IMR-90 (cell line): ENCODE data around the gene AP2B1. TPM values are rescaled to one million over a fixed set of nuclear protein-coding genes. Genes with fewer than 3 reads are reported as not detected.

Experiments
- ATAC-seq: fragments of 200-7000 bp; cut with Tn5 transposase; 2 replicates; pipeline ENCODE4 v1.9.1; 2020; ENCODE audit warnings: low read depth, mild to moderate bottlenecking, moderate library complexity
- BruUV-seq: library from RNA; stranded (reverse); fragments of 400-500 nt; replicated peaks from 2 replicates; lab custom pipeline; 2021; lab: Mats Ljungman, UMichigan
- CTCF ChIA-PET: fragments of 300-600 bp; formaldehyde crosslinking; extraction: SDS; loops from one replicate; lab custom pipeline; 2021; ENCODE audit warnings: antibody characterized with exemption; lab: Yijun Ruan, JAX
- POLR2A ChIA-PET: fragments of 300-600 bp; sonication (Branson Sonifier 250); formaldehyde crosslinking; loops from one replicate; lab custom pipeline; 2022; ENCODE audit warnings: antibody characterized with exemption; ENCODE audit not compliant: unreplicated experiment; lab: Charles Lee
- DNase-seq: peaks from one replicate; pipeline ENCODE4 v3.0.0; 2013
- H2AFZ ChIP-seq: replicated peaks from 2 replicates; pipeline ENCODE3; 2013; ENCODE audit warnings: low read length, mild to moderate bottlenecking; ENCODE audit not compliant: poor library complexity
- H2AK5ac ChIP-seq: 2 replicates; pipeline ENCODE4 v1.6.1; 2013; ENCODE audit warnings: low read depth, low read length, inconsistent platforms
- H2AK9ac ChIP-seq: replicated peaks from 2 replicates; pipeline ENCODE3; 2013; ENCODE audit warnings: mild to moderate bottlenecking, low read depth, low read length, moderate library complexity; ENCODE audit not compliant: poor library complexity
- H2BK120ac ChIP-seq: 2 replicates; pipeline ENCODE4 v1.6.1; 2013; ENCODE audit warnings: low read depth, low read length, inconsistent platforms
- H2BK15ac ChIP-seq: 3 replicates; pipeline ENCODE4 v1.6.1; 2013; ENCODE audit warnings: low read depth, low read length, inconsistent platforms
- H2BK20ac ChIP-seq: 2 replicates; pipeline ENCODE4 v1.6.1; 2013; ENCODE audit warnings: low read depth, mild to moderate bottlenecking, inconsistent platforms, low read length, moderate library complexity
- H2BK5ac ChIP-seq: 2 replicates; pipeline ENCODE4 v1.6.1; 2013; ENCODE audit warnings: mild to moderate bottlenecking, low read depth, low read length, inconsistent platforms; ENCODE audit not compliant: poor library complexity, severe bottlenecking
- H3K14ac ChIP-seq: replicated peaks from 2 replicates; pipeline ENCODE4 v1.6.1; 2013; ENCODE audit warnings: low read depth, low read length, inconsistent platforms
- H3K18ac ChIP-seq: 2 replicates; pipeline ENCODE4 v1.6.1; 2013; ENCODE audit warnings: low read depth, low read length, control low read depth
- H3K23ac ChIP-seq: 2 replicates; pipeline ENCODE4 v1.6.1; 2013; ENCODE audit warnings: low read depth, low read length, inconsistent platforms
- H3K27ac ChIP-seq: 2 replicates; pipeline ENCODE4 v1.5.1; 2013; ENCODE audit warnings: mild to moderate bottlenecking, control low read depth, low read length; ENCODE audit not compliant: insufficient read depth
- H3K27me3 ChIP-seq: 2 replicates; pipeline ENCODE4 v1.6.1; 2013; ENCODE audit warnings: low read length; ENCODE audit not compliant: control insufficient read depth, insufficient read depth
- H3K36me3 ChIP-seq: 2 replicates; pipeline ENCODE4 v1.6.1; 2013; ENCODE audit warnings: low read length, mixed read lengths; ENCODE audit not compliant: control insufficient read depth, insufficient read depth
- H3K4ac ChIP-seq: 2 replicates; pipeline ENCODE4 v1.6.1; 2013; ENCODE audit warnings: low read depth, low read length, inconsistent platforms
- H3K4me1 ChIP-seq: 2 replicates; pipeline ENCODE4 v1.6.1; 2013; ENCODE audit warnings: low read length, mixed read lengths; ENCODE audit not compliant: control insufficient read depth, insufficient read depth
- H3K4me2 ChIP-seq: 2 replicates; pipeline ENCODE4 v1.6.1; 2013; ENCODE audit warnings: low read depth, mild to moderate bottlenecking, control low read depth, low read length, moderate library complexity
- H3K4me3 ChIP-seq: 2 replicates; pipeline ENCODE4 v1.5.1; 2013; ENCODE audit warnings: low read depth, mild to moderate bottlenecking, control low read depth, low read length, moderate library complexity; ENCODE audit not compliant: insufficient read depth
- H3K56ac ChIP-seq: 2 replicates; pipeline ENCODE4 v1.6.1; 2013; ENCODE audit warnings: low read length, inconsistent platforms; ENCODE audit not compliant: insufficient read depth; ENCODE audit errors: extremely low read depth
- H3K79me1 ChIP-seq, 2 experiments: 2 replicates each; pipeline ENCODE4 v1.6.1; 2013; ENCODE audit warnings: low read length in 2 of 2, inconsistent platforms in 1 of 2, low read depth in 1 of 2
- H3K9ac ChIP-seq: 2 replicates; pipeline ENCODE4 v1.6.1; 2013; ENCODE audit warnings: low read depth, low read length, control low read depth
- H3K9me1 ChIP-seq: 2 replicates; pipeline ENCODE4 v1.6.1; 2013; ENCODE audit warnings: low read length, inconsistent platforms; ENCODE audit not compliant: insufficient read depth
- H3K9me3 ChIP-seq: 2 replicates; pipeline ENCODE4 v1.6.1; 2013; ENCODE audit warnings: low read length; ENCODE audit not compliant: control insufficient read depth, insufficient read depth
- H4K20me1 ChIP-seq: 2 replicates; pipeline ENCODE4 v1.6.1; 2013; ENCODE audit warnings: low read length, inconsistent platforms; ENCODE audit not compliant: insufficient read depth
- H4K5ac ChIP-seq: 2 replicates; pipeline ENCODE4 v1.6.1; 2013; ENCODE audit warnings: mild to moderate bottlenecking, low read depth, low read length, control low read depth
- H4K8ac ChIP-seq, 2 experiments: 2 replicates each; pipeline ENCODE4 v1.6.1; 2013; ENCODE audit warnings: low read depth in 2 of 2, low read length in 2 of 2, control low read depth in 1 of 2, inconsistent platforms in 1 of 2
- H4K91ac ChIP-seq: 2 replicates; pipeline ENCODE4 v1.6.1; 2013; ENCODE audit warnings: low read depth, low read length, inconsistent platforms; ENCODE audit not compliant: insufficient read depth
- BHLHE40 ChIP-seq: fragments of 150-350 bp; IDR thresholded peaks from 2 replicates; pipeline ENCODE4 v1.6.1; 2016; ENCODE audit warnings: mild to moderate bottlenecking, low read depth, low read length
- CEBPB ChIP-seq: IDR thresholded peaks from 2 replicates; pipeline ENCODE4 v1.6.1; 2012; ENCODE audit warnings: low read depth, low read length, improper control_type of control experiment
- CHD1 ChIP-seq: IDR thresholded peaks from 2 replicates; pipeline ENCODE4 v1.6.1; 2012; ENCODE audit warnings: low read depth, low read length, improper control_type of control experiment
- CTCF ChIP-seq: conservative IDR thresholded peaks from 2 replicates; pipeline ENCODE4 v1.5.1; 2012; ENCODE audit warnings: mild to moderate bottlenecking, low read depth, low read length, improper control_type of control experiment
- FOS ChIP-seq: fragments of 150-350 bp; IDR thresholded peaks from 2 replicates; pipeline ENCODE4 v1.6.1; 2016; ENCODE audit warnings: low read depth, low read length
- MAFK ChIP-seq: IDR thresholded peaks from 2 replicates; pipeline ENCODE4 v1.6.1; 2012; ENCODE audit warnings: low read depth, low read length, improper control_type of control experiment
- MAZ ChIP-seq: IDR thresholded peaks from 2 replicates; pipeline ENCODE4 v1.6.1; 2012; ENCODE audit warnings: low read depth, mild to moderate bottlenecking, low read length, improper control_type of control experiment, moderate library complexity, borderline replicate concordance
- MXI1 ChIP-seq: IDR thresholded peaks from 2 replicates; pipeline ENCODE4 v1.6.1; 2012; ENCODE audit warnings: low read depth, mild to moderate bottlenecking, low read length, moderate library complexity, borderline replicate concordance
- NFE2L2 ChIP-seq: fragments of 150-350 bp; IDR thresholded peaks from 2 replicates; pipeline ENCODE4 v1.6.1; 2016; ENCODE audit warnings: low read depth, mild to moderate bottlenecking, low read length
- POLR2A ChIP-seq: IDR thresholded peaks from 2 replicates; pipeline ENCODE4 v1.6.1; 2012; ENCODE audit warnings: mild to moderate bottlenecking, low read depth, low read length
- RAD21 ChIP-seq: IDR thresholded peaks from 2 replicates; pipeline ENCODE4 v1.6.1; 2012; ENCODE audit warnings: low read length, improper control_type of control experiment
- RCOR1 ChIP-seq: IDR thresholded peaks from 2 replicates; pipeline ENCODE4 v1.6.1; 2012; ENCODE audit warnings: mild to moderate bottlenecking, low read length, improper control_type of control experiment; ENCODE audit not compliant: insufficient replicate concordance
- RFX5 ChIP-seq: IDR thresholded peaks from 2 replicates; pipeline ENCODE4 v1.8.0; 2012; ENCODE audit warnings: low read depth, mild to moderate bottlenecking, low read length, moderate library complexity
- SMC3 ChIP-seq: fragments of 150-350 bp; IDR thresholded peaks from 2 replicates; pipeline ENCODE4 v1.6.1; 2016; ENCODE audit warnings: low read depth, mild to moderate bottlenecking, antibody characterized with exemption, low read length, moderate library complexity
- USF2 ChIP-seq: fragments of 150-350 bp; IDR thresholded peaks from 2 replicates; pipeline ENCODE4 v1.6.1; 2017; ENCODE audit warnings: mild to moderate bottlenecking, antibody characterized with exemption, low read length, low read depth
- dilution Hi-C: fragments of 300-500 bp; cut with HindIII; formaldehyde crosslinking; loops from one replicate; pipeline ENCODE4 v1.14.3; 2018; ENCODE audit warnings: low sequenced_read_pairs; ENCODE audit not compliant: unreplicated experiment
- in situ Hi-C: fragments of 300-500 bp; cut with MboI; formaldehyde crosslinking; loops from 3 replicates; pipeline ENCODE4 v1.14.3; 2019; ENCODE audit warnings: low sequenced_read_pairs, inconsistent platforms, mixed read lengths
- intact Hi-C: fragments of 100-400 bp; cut with micrococcal nuclease; formaldehyde crosslinking; loops from 2 replicates; pipeline ENCODE4 v1.10.0; 2022
- polyA plus RNA-seq, 3 experiments: library from polyadenylated mRNA; depleted of rRNA; stranded (reverse); fragments of >200 nt; gene quantifications; 2 replicates each; pipeline ENCODE4 v1.2.3, GENCODE V29; 2012; ENCODE audit warnings: low replicate concordance in 1 of 3
- total RNA-seq: library from RNA; depleted of rRNA; stranded (reverse); fragments of >200 nt; gene quantifications from 2 replicates; pipeline ENCODE4 v1.2.3, GENCODE V29; 2012
- TF ChIP-seq, protein P1 (sequence below): fragments of 150-350 bp; IDR thresholded peaks from 2 replicates; pipeline ENCODE4 v1.6.1; 2016; ENCODE audit warnings: low read depth, mild to moderate bottlenecking, low read length, moderate library complexity, borderline replicate concordance

The AP2B1 gene
- total and polyA plus RNA-seq, 2 of the 4 experiments (the other 2 are of a cell fraction) = 102 to 125 TPM

- Histone ChIP-seq H3K27ac (no peak overlapping the region), H2AK5ac (no peak overlapping the region), H3K23ac (no peak overlapping the region), H3K4me2 (no peak overlapping the region), H4K8ac (no peak overlapping the region), H2AK9ac (no peak overlapping the region), H2BK120ac (no peak overlapping the region), H3K4me3 (no peak overlapping the region), H2BK15ac (no peak overlapping the region), H2BK20ac (no peak overlapping the region), H3K9me3 (no peaks in the 10 kb centered on the region), H3K14ac (no peak overlapping the region), H4K5ac (no peak overlapping the region), H3K56ac (no peak overlapping the region), H3K9me1 (no peaks in the 10 kb centered on the region), H3K4me1 (no peaks in the 10 kb centered on the region), H3K79me1 (peaks cover 9 to 34% of the 10 kb centered on the region in 2 experiments; a peak in 3 of 4 replicates), H4K91ac (no peak overlapping the region), H3K9ac (no peak overlapping the region), H2BK5ac (no peak overlapping the region), H4K20me1 (peaks cover 3% of the 10 kb centered on the region; the same call in 1 of the 2 replicates), H2AFZ (no peak overlapping the region), H3K18ac (no peak overlapping the region), H3K36me3 (peaks cover 9% of the 10 kb centered on the region), H3K4ac (no peak overlapping the region), H3K27me3 (no peaks in the 10 kb centered on the region)
- BruUV-seq = no TSS peak
- dilution Hi-C loops = no loop called here
- intact Hi-C loops = no loop called here
- TF ChIP-seq CTCF (no peak), RFX5 (no peak), FOS (no peak), RCOR1 (no peak), CHD1 (no peak), MAFK (no peak), POLR2A (no peak), SMC3 (no peak), NFE2L2 (no peak), BHLHE40 (no peak), MAZ (no peak), USF2 (no peak), RAD21 (no peak), MXI1 (no peak), CEBPB (no peak)
- TF ChIP-seq, protein P1, sequence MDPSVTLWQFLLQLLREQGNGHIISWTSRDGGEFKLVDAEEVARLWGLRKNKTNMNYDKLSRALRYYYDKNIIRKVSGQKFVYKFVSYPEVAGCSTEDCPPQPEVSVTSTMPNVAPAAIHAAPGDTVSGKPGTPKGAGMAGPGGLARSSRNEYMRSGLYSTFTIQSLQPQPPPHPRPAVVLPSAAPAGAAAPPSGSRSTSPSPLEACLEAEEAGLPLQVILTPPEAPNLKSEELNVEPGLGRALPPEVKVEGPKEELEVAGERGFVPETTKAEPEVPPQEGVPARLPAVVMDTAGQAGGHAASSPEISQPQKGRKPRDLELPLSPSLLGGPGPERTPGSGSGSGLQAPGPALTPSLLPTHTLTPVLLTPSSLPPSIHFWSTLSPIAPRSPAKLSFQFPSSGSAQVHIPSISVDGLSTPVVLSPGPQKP = no peak
- ATAC-seq (no peak), DNase-seq (no peak)
- CTCF ChIA-PET = interaction anchor here (1.0 kb wide), 1 partner anchor 129 kb away, joined by 3 read pairs; no protein-coding TSS in a partner anchor
- POLR2A ChIA-PET = no interaction called here
- in situ Hi-C loops = no loop called here
These were observed 31.5 kb downstream of the AP2B1 start for GRCh38 chr17:35618628-35619027.
